Kidney epithelial cell (primary cell): ENCODE data around the gene USP12. TPM values are rescaled to one million over a fixed set of nuclear protein-coding genes. Genes with fewer than 3 reads are reported as not detected.
"Not testable (repeated sequence)": the region's sequence is repeated elsewhere in the genome, so short reads cannot be mapped to it uniquely, and the experiment has no call there.

ENCODE experiments used
- DNase-seq: peaks from one replicate; pipeline ENCODE4 v3.0.0-alpha.2; 2010; ENCODE audit warnings: low read depth
- H3K27me3 ChIP-seq: 2 replicates; pipeline ENCODE4 v1.6.0; 2011; ENCODE audit warnings: low read length; ENCODE audit not compliant: control insufficient read depth, insufficient read depth
- H3K36me3 ChIP-seq: 2 replicates; pipeline ENCODE4 v1.5.1; 2011; ENCODE audit warnings: low read length; ENCODE audit not compliant: control insufficient read depth, insufficient read depth
- H3K4me3 ChIP-seq: 2 replicates; pipeline ENCODE4 v1.5.1; 2011; ENCODE audit warnings: low read depth, mild to moderate bottlenecking, control low read depth, low read length
- CTCF ChIP-seq: IDR thresholded peaks from 2 replicates; pipeline ENCODE4 v1.5.1; 2011; ENCODE audit warnings: mild to moderate bottlenecking, moderate library complexity, low read length, control low read depth, inconsistent platforms; ENCODE audit not compliant: insufficient read depth, poor library complexity, severe bottlenecking
- total RNA-seq: library from RNA; depleted of rRNA; stranded (reverse); fragments of >200 nt; gene quantifications from 2 replicates; pipeline ENCODE4 v1.2.3, GENCODE V29; 2015

Gene USP12
- total RNA-seq, 1 donor from 2014 or later, result 13.8 TPM

GRCh38 chr13:27151798-27152599, 19.6 kb downstream of the USP12 start:
- Histone ChIP-seq H3K27me3 (no peaks in the 10 kb centered on the region), H3K36me3 (no peaks in the 10 kb centered on the region), H3K4me3 (no peak overlapping the region)
- TF ChIP-seq CTCF, result no peak
- no peak for DNase-seq

- no peak for TF ChIP-seq CTCF
- H3K27me3 ChIP-seq, result no peaks in the 10 kb centered on the region
- DNase-seq, result no peak
- H3K36me3 ChIP-seq, result no peaks in the 10 kb centered on the region
- no peak overlapping the region for H3K4me3 ChIP-seq
These were observed 21.9 kb downstream of the USP12 start for GRCh38 chr13:27149702-27150101.

- TF ChIP-seq CTCF, result no peak
- no peak for DNase-seq
- Histone ChIP-seq H3K4me3 (no peak overlapping the region), H3K27me3 (no peaks in the 10 kb centered on the region), H3K36me3 (no peaks in the 10 kb centered on the region)
These were observed 22.7 kb downstream of the USP12 start for GRCh38 chr13:27148900-27149299.

GRCh38 chr13:27147530-27148170, 24.0 kb downstream of the USP12 start:
- Histone ChIP-seq H3K27me3 (no peaks in the 10 kb centered on the region), H3K36me3 (no peaks in the 10 kb centered on the region), H3K4me3 (no peak overlapping the region)
- no peak for DNase-seq
- no peak for TF ChIP-seq CTCF

GRCh38 chr13:27141746-27142145, 29.9 kb downstream of the USP12 start:
- H3K27me3 ChIP-seq, result no peaks in the 10 kb centered on the region
- no peak overlapping the region for H3K4me3 ChIP-seq
- no peak for TF ChIP-seq CTCF

GRCh38 chr13:27141159-27141558, 30.5 kb downstream of the USP12 start:
- H3K27me3 ChIP-seq, H3K4me3 ChIP-seq, DNase-seq, H3K36me3 ChIP-seq: not testable (repeated sequence)

More at GRCh38 chr13:27141746-27142145, 29.9 kb downstream of the USP12 start:
- no peaks in the 10 kb centered on the region for H3K36me3 ChIP-seq
- DNase-seq, result no peak
